Psoas muscle (tissue), 8 donors: ENCODE measurements around the gene MRTFA. TPM values are rescaled to one million over a fixed set of nuclear protein-coding genes. Genes with fewer than 3 reads are reported as not detected.

Experiments used
- ATAC-seq, 4 donors: fragments of 200-7000 bp; cut with Tn5 transposase; one replicate each; pipeline ENCODE4 v1.9.1; 2020; ENCODE audit warnings: moderate library complexity in 3 of 4, mild to moderate bottlenecking in 2 of 4
- DNase-seq, 2 donors: peaks; one replicate each; pipeline ENCODE4 v3.0.0-alpha.2; 2020
- H3K27ac ChIP-seq: fragments of 200-600 bp; one replicate; pipeline ENCODE4 v1.8.0; 2022
- H3K27me3 ChIP-seq, 3 donors: fragments of 200-600 bp in 1 of 3; one replicate each; pipeline versions ENCODE4 v1.6.1 to v1.8.0; 2013 to 2022; ENCODE audit warnings: low read length in 2 of 3, mild to moderate bottlenecking in 2 of 3, moderate library complexity in 1 of 3; ENCODE audit not compliant: insufficient read depth in 3 of 3
- H3K36me3 ChIP-seq, 2 donors: fragments of 200-600 bp in 1 of 2; one replicate each; pipeline versions ENCODE4 v1.6.1 to v1.8.0; 2013 to 2022; ENCODE audit warnings: low read depth in 1 of 2, mild to moderate bottlenecking in 1 of 2, moderate library complexity in 1 of 2; ENCODE audit not compliant: insufficient read depth in 1 of 2
- H3K4me1 ChIP-seq: fragments of 200-600 bp; one replicate; pipeline ENCODE4 v1.8.0; 2022
- H3K4me3 ChIP-seq: fragments of 200-600 bp; one replicate; pipeline ENCODE4 v1.8.0; 2022; ENCODE audit warnings: mild to moderate bottlenecking
- H3K9me3 ChIP-seq: fragments of 200-600 bp; one replicate; pipeline ENCODE4 v1.8.0; 2022
- CTCF ChIP-seq: fragments of 200-600 bp; IDR thresholded peaks from one replicate; pipeline ENCODE4 v1.8.0; 2022; ENCODE audit warnings: antibody characterized with exemption
- WGBS, 3 donors: extraction: QIAGEN DNeasy Blood & Tissue Kit; methylation state at CpG; one replicate each; pipeline versions ENCODE4 v1.1.6 to v1.1.7; 2013; 5-methylcytosine and 5-hydroxymethylcytosine counted together
- intact Hi-C, 2 donors: fragments of 100-400 bp; cut with DNase I; formaldehyde crosslinking; loops; one replicate each; pipeline versions ENCODE4 v1.11.0 to v1.14.2; 2022
- long read RNA-seq, 2 donors: library from polyadenylated mRNA; unstranded; transcript quantifications; one replicate each; pipeline ENCODE4 v2.0.0, GENCODE V29; 2021
- polyA plus RNA-seq, 3 donors: library from polyadenylated mRNA; stranded (reverse); fragments of 200-250 nt; gene quantifications; one replicate each; pipeline ENCODE4 v1.2.3, GENCODE V29; 2013
- total RNA-seq, 4 donors: library from RNA; stranded (reverse); fragmentation: NEBNext Ultra II Directional in 2 of 4; extraction: Animal tissue kit (Norgen Biotek cat#: 25700) in 2 of 4; gene quantifications; one replicate each; pipeline versions ENCODE4 v1.2.1 to v1.2.4, GENCODE V29; 2021 to 2023
- donor health status: healthy with polysubstance abuse.
- donor health status: DM: no; HTN: no; CAD: no; lungs with moderate emphysema.
- donor health status: Bipolar disorder and iron deficiency.
- donor health status: healthy.
- donor health status: DM: yes; HTN: yes; CAD: no.
- donor health status: DM: no; HTN: no; CAD: no.
- donor health status: DM: no; HTN: no; CAD: no.
- donor health status: DM: yes; HTN: yes; CAD: no.

MRTFA gene
- total RNA-seq: 10 to 100 TPM; 15.7 to 24.0 (median 20.0) TPM
- 10 to 100 TPM; 10.1 to 14.2 (median 14.2) TPM for polyA plus RNA-seq
- long read RNA-seq, donor 1, partial matches to known transcripts: 3 of 9 reads
- long read RNA-seq, donor 1, other reads (novel, unspliced or antisense): 6 of 9 reads
- long read RNA-seq, donor 2, partial matches to known transcripts: 5 of 15 reads
- long read RNA-seq, donor 2, other reads (novel, unspliced or antisense): 10 of 15 reads

- Histone ChIP-seq H3K4me1 (peaks cover 26% of the 10 kb centered on the region), H3K36me3 (no peaks in the 10 kb centered on the region), H3K27me3 (no peaks in the 10 kb centered on the region), H3K4me3 (peak within 1 kb of the TSS; percentile 93), H3K9me3 (no peaks in the 10 kb centered on the region), H3K27ac (peak within 1 kb of the TSS; percentile 89)
- no peak for TF ChIP-seq CTCF
- intact Hi-C loops: loop anchor here (5.0 kb wide), 2 partner anchors 109 to 124 kb away; no protein-coding TSS in a partner anchor
- WGBS, 3 donors: 0 to 1% (median 1%) methylated on average over 72 to 82 of the region's 82 CpGs
- DNase-seq (peak; percentile 100), ATAC-seq (peak; percentile 94 to 97 (median 95))
Observed at GRCh38 chr22:40636380-40637182, at the start of gene MRTFA. MRTFA (minus strand) TSS chr22:40636719.

GRCh38 chr22:40685406-40685805 lies 48.9 kb upstream of the MRTFA start:
- H3K36me3 ChIP-seq: no peaks in the 10 kb centered on the region
- 93 to 98% (median 96%) methylated on average over 3 of the region's 3 CpGs for WGBS, 3 donors
- intact Hi-C loops: no loop called here
- no peaks in the 10 kb centered on the region for H3K9me3 ChIP-seq
- H3K27ac ChIP-seq: no peak overlapping the region
- peaks cover 0 to 6% (median 0%) of the 10 kb centered on the region in 3 donors for H3K27me3 ChIP-seq
- H3K4me3 ChIP-seq: no peak overlapping the region
- no peak for TF ChIP-seq CTCF
- H3K4me1 ChIP-seq: no peaks in the 10 kb centered on the region
- no peak for ATAC-seq
- DNase-seq: no peak

DNA sequence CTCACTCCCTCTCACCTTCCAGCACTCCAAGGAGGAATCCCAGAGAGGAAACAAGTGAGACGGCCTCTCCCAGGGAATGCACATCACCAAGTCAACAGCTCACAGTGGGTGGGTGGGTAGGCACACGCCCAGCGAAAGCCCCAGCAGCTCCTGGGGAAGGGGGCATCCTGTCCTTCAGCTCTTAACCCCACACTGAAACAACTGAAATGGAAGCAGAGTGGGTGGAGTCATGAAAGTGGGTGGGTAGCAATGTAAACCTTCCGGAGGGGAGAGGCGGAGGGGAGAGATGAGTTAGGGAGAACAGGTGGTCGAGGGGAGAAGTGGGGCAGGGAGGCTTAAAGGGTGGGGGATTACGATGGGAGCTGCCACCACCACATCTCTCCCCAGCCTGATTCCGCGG lies 48.2 kb upstream of the MRTFA start:
- Histone ChIP-seq H3K36me3 (no peaks in the 10 kb centered on the region), H3K4me1 (no peaks in the 10 kb centered on the region), H3K9me3 (no peaks in the 10 kb centered on the region), H3K4me3 (no peak overlapping the region), H3K27me3 (peaks cover 0 to 6% (median under 1%) of the 10 kb centered on the region in 3 donors), H3K27ac (no peak overlapping the region)
- intact Hi-C loops: loop anchor here in 1 of 2 donors (5.0 kb wide), 1 partner anchor 73 kb away; no protein-coding TSS in a partner anchor
- no peak for TF ChIP-seq CTCF
- WGBS, 3 donors: 50 to 59% (median 57%) methylated on average over 9 of the region's 9 CpGs
- no peak for DNase-seq
- ATAC-seq: no peak

- DNase-seq (no peak), ATAC-seq (no peak)
- TF ChIP-seq CTCF: no peak
- no peaks in the 10 kb centered on the region for H3K36me3 ChIP-seq
- no peak overlapping the region for H3K27ac ChIP-seq
- H3K9me3 ChIP-seq: no peaks in the 10 kb centered on the region
- peaks cover 9% of the 10 kb centered on the region for H3K4me1 ChIP-seq
- peaks cover 0 to 19% (median 6%) of the 10 kb centered on the region in 3 donors for H3K27me3 ChIP-seq
- 95 to 96% (median 95%) methylated on average over 19 of the region's 19 CpGs for WGBS, 3 donors
- intact Hi-C loops: loop anchor here in 1 of 2 donors (5.0 kb wide), 1 partner anchor 76 kb away; no protein-coding TSS in a partner anchor
- no peak overlapping the region for H3K4me3 ChIP-seq
Observed at GRCh38 chr22:40681451-40681850, 44.9 kb upstream of the MRTFA start.
